Mesendoderm (in vitro differentiated cells): ENCODE results near the gene CNIH2.

ENCODE experiments used
- DNase-seq: peaks from one replicate; pipeline ENCODE4 v3.0.0; 2013
- H2AK5ac ChIP-seq: 2 replicates; pipeline ENCODE4 v1.6.1; 2013; ENCODE audit warnings: low read length, inconsistent platforms
- H2BK120ac ChIP-seq: 2 replicates; pipeline ENCODE4 v1.6.1; 2013; ENCODE audit warnings: low read depth, mild to moderate bottlenecking, low read length, moderate library complexity, mixed read lengths
- H2BK15ac ChIP-seq: replicated peaks from 2 replicates; pipeline ENCODE4 v1.6.1; 2013; ENCODE audit warnings: low read depth, mild to moderate bottlenecking, moderate library complexity
- H2BK5ac ChIP-seq: 2 replicates; pipeline ENCODE4 v1.6.1; 2013; ENCODE audit warnings: low read length, inconsistent platforms
- H3K18ac ChIP-seq: 2 replicates; pipeline ENCODE4 v1.6.1; 2013; ENCODE audit warnings: mild to moderate bottlenecking, low read length, mixed read lengths
- H3K23ac ChIP-seq: one replicate; pipeline ENCODE4 v1.6.1; 2013; ENCODE audit warnings: low read length
- H3K27ac ChIP-seq: 2 replicates; pipeline ENCODE4 v1.5.1; 2013; ENCODE audit warnings: low read depth, mild to moderate bottlenecking, inconsistent platforms, low read length, moderate library complexity
- H3K27me3 ChIP-seq: 2 replicates; pipeline ENCODE4 v1.6.1; 2013; ENCODE audit warnings: low read length, control low read depth, mild to moderate bottlenecking, inconsistent platforms; ENCODE audit not compliant: insufficient read depth, poor library complexity
- H3K36me3 ChIP-seq: 2 replicates; pipeline ENCODE4 v1.6.1; 2013; ENCODE audit warnings: low read length, inconsistent platforms; ENCODE audit not compliant: control insufficient read depth, insufficient read depth
- H3K4ac ChIP-seq: one replicate; pipeline ENCODE4 v1.6.1; 2013; ENCODE audit warnings: low read depth, mild to moderate bottlenecking, low read length, moderate library complexity
- H3K4me1 ChIP-seq: 2 replicates; pipeline ENCODE4 v1.6.1; 2013; ENCODE audit warnings: low read depth, low read length, inconsistent platforms; ENCODE audit not compliant: control insufficient read depth
- H3K4me2 ChIP-seq: 2 replicates; pipeline ENCODE4 v1.6.1; 2013; ENCODE audit warnings: low read length
- H3K4me3 ChIP-seq: 2 replicates; pipeline ENCODE4 v1.5.1; 2013; ENCODE audit warnings: mild to moderate bottlenecking, low read length
- H3K56ac ChIP-seq: one replicate; pipeline ENCODE4 v1.6.1; 2013; ENCODE audit warnings: low read length
- H3K79me1 ChIP-seq: 2 replicates; pipeline ENCODE4 v1.6.1; 2013; ENCODE audit warnings: low read length, inconsistent platforms
- H3K79me2 ChIP-seq: 2 replicates; pipeline ENCODE4 v1.6.1; 2013; ENCODE audit warnings: mild to moderate bottlenecking, low read length; ENCODE audit not compliant: control insufficient read depth, insufficient read depth
- H3K9ac ChIP-seq: 2 replicates; pipeline ENCODE4 v1.6.1; 2013; ENCODE audit warnings: low read length, inconsistent platforms
- H4K5ac ChIP-seq: one replicate; pipeline ENCODE4 v1.6.1; 2013; ENCODE audit warnings: low read length
- H4K8ac ChIP-seq: one replicate; pipeline ENCODE4 v1.6.1; 2013; ENCODE audit warnings: low read depth, mild to moderate bottlenecking, control low read depth, low read length, moderate library complexity
- WGBS: extraction: QIAGEN DNeasy Blood & Tissue Kit; methylation state at CpG from one replicate; pipeline ENCODE4 v1.1.7; 2013; ENCODE audit warnings: low lambda C conversion rate, missing lambda C conversion rate; ENCODE audit not compliant: insufficient coverage; ENCODE audit errors: extremely low coverage; 5-methylcytosine and 5-hydroxymethylcytosine counted together

Gene CNIH2

DNA sequence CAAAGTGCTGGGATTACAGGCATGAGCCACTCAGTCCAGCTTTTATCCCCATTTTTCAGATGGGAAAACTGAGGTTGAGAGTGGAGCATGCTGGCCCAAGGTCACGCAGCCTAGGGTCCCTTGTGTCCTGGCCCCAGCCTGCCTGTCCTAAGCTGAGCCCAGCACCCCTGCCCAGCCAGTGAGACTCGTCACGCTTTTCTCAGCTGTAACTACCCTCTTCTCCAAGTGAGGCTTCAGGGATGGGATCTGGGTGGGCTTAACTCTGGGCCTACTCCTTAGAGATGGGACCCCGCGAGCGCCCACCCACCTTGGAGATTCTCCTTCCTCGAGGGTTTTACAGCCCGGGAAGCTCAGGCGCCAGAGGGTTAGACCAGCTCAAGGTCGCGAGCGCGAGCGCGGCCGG is 13.3 kb downstream of the CNIH2 start:
- Histone ChIP-seq H3K27me3 (peaks cover 15% of the 10 kb centered on the region), H2BK120ac (no peak overlapping the region), H3K27ac (no peak overlapping the region), H4K8ac (no peak overlapping the region), H3K23ac (no peak overlapping the region), H4K5ac (no peak overlapping the region), H3K79me2 (peaks cover 6% of the 10 kb centered on the region), H3K4ac (no peak overlapping the region), H2BK5ac (no peak overlapping the region), H2AK5ac (no peak overlapping the region), H3K36me3 (no peaks in the 10 kb centered on the region), H3K18ac (no peak overlapping the region), H3K9ac (no peak overlapping the region), H2BK15ac (no peak overlapping the region), H3K56ac (no peak overlapping the region), H3K4me2 (no peak overlapping the region), H3K4me1 (peaks cover 2% of the 10 kb centered on the region), H3K4me3 (no peak overlapping the region), H3K79me1 (peaks cover 8% of the 10 kb centered on the region)
- no CpG with 5 or more reads among the region's 16 CpGs for WGBS
- DNase-seq: no peak

DNA sequence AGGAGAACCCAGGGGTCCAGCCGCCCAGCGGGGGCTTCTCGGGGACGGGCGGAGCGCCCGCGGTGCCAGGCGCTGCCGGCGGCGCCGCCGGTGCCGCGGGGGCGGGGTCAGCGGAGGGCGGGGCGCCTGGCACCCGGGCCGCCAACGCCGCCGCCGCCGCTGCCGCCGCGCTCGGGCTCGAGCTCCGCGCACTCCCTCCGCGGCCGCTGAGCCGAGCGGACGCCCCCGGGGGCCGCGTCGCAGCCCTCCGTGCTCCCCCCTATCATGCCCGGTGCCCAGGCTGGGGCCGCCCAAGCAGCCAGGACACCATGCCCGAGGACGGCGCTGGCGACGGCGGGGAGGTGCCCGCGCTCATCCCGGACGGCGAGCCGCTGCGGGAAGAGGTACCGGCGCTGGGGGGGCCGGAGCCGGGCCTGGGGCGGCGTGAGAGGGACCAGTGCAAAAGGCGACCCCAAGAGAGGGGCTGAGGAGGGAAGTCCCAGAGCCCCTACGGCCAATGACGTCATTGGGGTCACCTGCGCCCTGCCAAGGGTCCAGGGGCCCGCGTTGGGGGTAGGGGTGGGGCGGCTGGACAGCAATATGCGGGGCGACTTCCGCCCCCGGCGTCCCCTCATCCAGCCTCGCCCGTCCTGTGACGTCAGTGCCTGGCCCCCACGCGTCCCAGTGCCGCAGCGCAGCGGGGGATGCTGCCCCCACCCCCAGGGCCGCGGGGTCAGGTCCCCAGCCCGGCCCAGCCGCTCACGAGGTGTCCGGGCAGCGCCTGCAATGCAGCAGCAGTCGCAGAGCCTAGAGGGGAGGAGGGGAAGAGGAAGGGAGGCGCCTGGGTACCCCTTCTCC is 13.9 kb downstream of the CNIH2 start, which contains the start of gene TMEM151A:
TSS of gene TMEM151A (plus strand) at position 189 of the 837 bp plus-strand sequence. CDS start at position 309, 120 bp downstream.
- no CpG with 5 or more reads among the region's 95 CpGs for WGBS
- Histone ChIP-seq H3K4ac (no peak within 1 kb of the TSS), H3K27ac (no peak within 1 kb of the TSS), H3K56ac (no peak within 1 kb of the TSS), H3K27me3 (peaks cover 15% of the 10 kb centered on the region), H2BK120ac (no peak within 1 kb of the TSS), H2BK15ac (no peak within 1 kb of the TSS), H3K79me2 (peaks cover 6% of the 10 kb centered on the region), H3K4me3 (no peak within 1 kb of the TSS), H3K4me2 (peak within 1 kb of the TSS; percentile 38), H3K36me3 (no peaks in the 10 kb centered on the region), H3K4me1 (peaks cover 2% of the 10 kb centered on the region), H3K18ac (no peak within 1 kb of the TSS), H3K9ac (no peak within 1 kb of the TSS), H2BK5ac (no peak within 1 kb of the TSS), H3K23ac (peak within 1 kb of the TSS; percentile 24), H2AK5ac (no peak within 1 kb of the TSS), H4K8ac (no peak within 1 kb of the TSS), H3K79me1 (peaks cover 8% of the 10 kb centered on the region), H4K5ac (no peak within 1 kb of the TSS)
- DNase-seq: no peak

DNA sequence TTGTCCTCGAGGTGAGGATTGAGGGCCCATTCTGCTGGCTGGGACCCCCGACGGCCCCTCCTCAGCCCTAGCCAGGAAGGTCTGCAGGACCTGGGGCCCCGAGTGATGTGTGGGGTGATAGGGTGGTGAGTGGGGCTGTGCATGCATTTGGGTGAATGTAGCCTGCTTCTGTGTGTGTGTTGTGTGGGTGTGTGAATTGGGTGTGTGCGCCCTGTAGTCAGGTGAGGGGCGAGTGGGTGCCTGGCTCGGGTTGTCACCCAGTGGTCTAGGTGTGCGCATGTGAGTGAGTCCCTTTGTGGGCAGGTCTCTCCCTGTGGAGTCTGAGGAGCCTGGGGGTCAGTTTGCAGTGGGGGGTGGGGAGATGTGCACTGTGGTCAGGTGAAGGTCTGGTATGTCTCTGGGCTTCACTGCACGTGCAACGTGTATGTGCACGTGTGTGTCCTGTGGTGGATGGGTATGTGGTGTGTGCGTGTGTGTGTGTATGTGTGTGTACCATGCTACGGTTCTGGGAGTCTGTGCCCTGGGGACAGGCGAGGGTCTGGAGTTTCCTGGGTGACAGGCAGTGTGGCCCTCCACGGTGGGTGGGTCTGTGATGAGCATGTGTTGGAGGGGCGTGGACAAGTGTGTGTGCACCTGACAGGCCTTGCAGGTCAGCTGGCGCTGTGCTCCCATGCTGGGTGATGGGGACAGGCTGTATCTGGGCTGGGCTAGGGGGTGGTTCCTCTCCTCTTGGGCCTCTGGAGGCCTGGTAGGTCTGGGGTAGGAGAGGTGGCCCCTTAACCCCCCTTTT is 14.8 kb downstream of the CNIH2 start:
- Histone ChIP-seq H2BK15ac (no peak overlapping the region), H3K4me2 (no peak overlapping the region), H3K56ac (no peak overlapping the region), H2AK5ac (no peak overlapping the region), H2BK5ac (no peak overlapping the region), H3K4me3 (no peak overlapping the region), H4K5ac (no peak overlapping the region), H4K8ac (no peak overlapping the region), H3K27me3 (peaks cover 15% of the 10 kb centered on the region), H3K4ac (no peak overlapping the region), H3K9ac (no peak overlapping the region), H3K4me1 (peaks cover 5% of the 10 kb centered on the region), H3K27ac (no peak overlapping the region), H3K23ac (no peak overlapping the region), H3K36me3 (no peaks in the 10 kb centered on the region), H2BK120ac (no peak overlapping the region), H3K79me2 (peaks cover 6% of the 10 kb centered on the region), H3K18ac (no peak overlapping the region), H3K79me1 (peaks cover 6% of the 10 kb centered on the region)
- WGBS: no CpG with 5 or more reads among the region's 17 CpGs
- DNase-seq: no peak

DNA sequence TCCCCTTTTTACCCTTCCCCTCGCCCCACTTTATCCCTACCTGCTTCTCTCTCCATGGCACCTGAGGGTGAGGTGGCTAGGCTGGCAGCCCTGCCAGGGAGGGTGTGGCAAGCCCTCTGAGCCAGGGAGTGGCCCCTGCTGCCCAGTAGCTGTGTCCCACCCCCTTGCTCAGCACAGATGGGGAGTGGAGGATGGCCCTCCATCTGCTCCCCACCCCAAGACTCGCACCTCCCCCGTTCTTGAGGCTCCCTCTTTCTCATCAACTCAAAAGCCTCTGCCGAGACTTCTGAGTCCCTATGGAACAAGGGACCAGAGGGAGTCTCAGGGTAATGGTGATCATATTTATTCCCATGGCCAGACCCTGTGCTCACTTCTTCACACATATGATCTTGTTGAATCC is 15.4 kb downstream of the CNIH2 start:
- Histone ChIP-seq H3K36me3 (no peaks in the 10 kb centered on the region), H3K23ac (no peak overlapping the region), H3K79me1 (peaks cover 2% of the 10 kb centered on the region), H2AK5ac (no peak overlapping the region), H3K4ac (no peak overlapping the region), H2BK120ac (no peak overlapping the region), H4K5ac (no peak overlapping the region), H3K18ac (no peak overlapping the region), H3K56ac (no peak overlapping the region), H2BK5ac (no peak overlapping the region), H3K9ac (no peak overlapping the region), H4K8ac (no peak overlapping the region), H3K4me2 (no peak overlapping the region), H3K4me1 (peaks cover 4% of the 10 kb centered on the region), H3K27ac (no peak overlapping the region), H3K79me2 (peaks cover 2% of the 10 kb centered on the region), H2BK15ac (no peak overlapping the region), H3K4me3 (no peak overlapping the region), H3K27me3 (peaks cover 15% of the 10 kb centered on the region)
- DNase-seq: no peak
- no CpG with 5 or more reads among the region's 4 CpGs for WGBS

DNA sequence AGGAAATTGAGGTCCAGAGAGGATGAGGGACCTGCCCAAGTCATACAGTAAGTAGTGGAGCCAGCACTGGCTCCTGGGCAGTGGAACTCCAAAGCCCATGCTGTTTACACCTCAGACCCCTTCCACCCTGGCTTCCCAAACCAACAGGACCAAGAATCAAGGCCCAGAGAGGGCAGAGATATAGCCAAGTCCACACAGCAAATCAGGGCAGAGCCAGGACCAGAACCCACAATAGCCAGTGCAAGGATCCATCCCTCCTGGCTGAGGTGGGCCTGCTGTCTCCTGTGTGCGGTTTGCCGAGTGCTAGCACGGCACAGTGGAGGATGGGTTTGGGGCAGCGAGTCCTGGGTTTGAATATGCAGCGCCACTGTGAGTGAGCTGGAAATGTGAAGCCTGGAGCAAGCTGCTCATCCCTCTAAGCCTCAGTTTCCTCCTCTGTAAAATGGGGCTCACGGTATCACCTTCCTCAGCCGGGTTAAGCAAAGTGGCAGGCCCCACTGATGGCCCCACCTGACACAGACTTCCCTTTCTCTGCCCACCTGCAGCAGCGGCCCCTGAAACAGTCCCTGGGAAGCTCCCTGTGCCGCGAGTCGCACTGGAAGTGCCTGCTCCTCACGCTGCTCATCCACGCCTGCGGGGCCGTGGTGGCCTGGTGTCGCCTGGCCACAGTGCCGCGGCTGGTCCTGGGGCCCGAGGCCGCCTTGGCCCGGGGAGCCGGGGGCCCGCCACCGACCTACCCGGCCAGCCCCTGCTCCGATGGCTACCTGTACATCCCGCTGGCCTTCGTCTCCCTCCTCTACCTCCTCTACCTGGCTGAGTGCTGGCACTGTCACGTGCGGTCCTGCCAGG is 16.0 kb downstream of the CNIH2 start:
- Histone ChIP-seq H3K18ac (no peak overlapping the region), H3K4me1 (peaks cover 4% of the 10 kb centered on the region), H4K5ac (no peak overlapping the region), H2BK120ac (no peak overlapping the region), H3K27ac (no peak overlapping the region), H3K56ac (no peak overlapping the region), H3K4me2 (no peak overlapping the region), H3K27me3 (peaks cover 15% of the 10 kb centered on the region), H3K79me2 (no peaks in the 10 kb centered on the region), H4K8ac (no peak overlapping the region), H2BK5ac (no peak overlapping the region), H3K4ac (no peak overlapping the region), H3K9ac (no peak overlapping the region), H3K23ac (no peak overlapping the region), H3K79me1 (no peaks in the 10 kb centered on the region), H2BK15ac (no peak overlapping the region), H3K4me3 (no peak overlapping the region), H3K36me3 (no peaks in the 10 kb centered on the region), H2AK5ac (no peak overlapping the region)
- WGBS: no CpG with 5 or more reads among the region's 30 CpGs
- no peak for DNase-seq
